GM18517 (cell line): ENCODE measurements around the gene PPEF2.

Experiments used
- ATAC-seq: cut with Tn5 transposase; IDR thresholded peaks from one replicate; pipeline ENCODE4 v1.9.1; 2021; ENCODE audit warnings: mild to moderate bottlenecking, moderate library complexity; ENCODE audit not compliant: unreplicated experiment

PPEF2 gene

GRCh38 chr4:75895744-75896314 lies 6.4 kb downstream of the PPEF2 start:
- no peak for ATAC-seq

- no peak for ATAC-seq
These were observed 9.7 kb downstream of the PPEF2 start for GRCh38 chr4:75892508-75892907.

GRCh38 chr4:75891611-75892010 lies 10.6 kb downstream of the PPEF2 start:
- no peak for ATAC-seq

GRCh38 chr4:75889537-75890199 lies 12.6 kb downstream of the PPEF2 start:
- no peak for ATAC-seq

GRCh38 chr4:75886104-75886503 lies 16.1 kb downstream of the PPEF2 start:
- no peak for ATAC-seq

- ATAC-seq: no peak
These were observed 20.8 kb downstream of the PPEF2 start for GRCh38 chr4:75881476-75881875.

GRCh38 chr4:75880278-75880677 lies 22.0 kb downstream of the PPEF2 start:
- ATAC-seq: no peak

GRCh38 chr4:75878246-75878756 lies 24.0 kb downstream of the PPEF2 start:
- no peak for ATAC-seq

- no peak for ATAC-seq
These were observed 26.0 kb downstream of the PPEF2 start for GRCh38 chr4:75876218-75876617.

GRCh38 chr4:75869100-75869499 lies 33.2 kb downstream of the PPEF2 start:
- no peak for ATAC-seq

- no peak for ATAC-seq
These were observed 35.1 kb downstream of the PPEF2 start for GRCh38 chr4:75867130-75867529.

GRCh38 chr4:75860606-75861005 lies 41.6 kb downstream of the PPEF2 start:
- no peak for ATAC-seq

GRCh38 chr4:75858721-75859120 lies 43.5 kb downstream of the PPEF2 start:
- ATAC-seq: no peak

- ATAC-seq: no peak
These were observed 52.8 kb downstream of the PPEF2 start for GRCh38 chr4:75849461-75849860.

GRCh38 chr4:75848891-75849290 lies 53.4 kb downstream of the PPEF2 start:
- no peak for ATAC-seq

- ATAC-seq: peak; percentile 61
These were observed 54.0 kb downstream of the PPEF2 start for GRCh38 chr4:75848171-75848760.

GRCh38 chr4:75845992-75846391 lies 56.3 kb downstream of the PPEF2 start:
- ATAC-seq: no peak

GRCh38 chr4:75844151-75844662 lies 58.0 kb downstream of the PPEF2 start:
- ATAC-seq: no peak

GRCh38 chr4:75843596-75843995 lies 58.7 kb downstream of the PPEF2 start:
- ATAC-seq: no peak

- no peak for ATAC-seq
These were observed 60.4 kb downstream of the PPEF2 start for GRCh38 chr4:75841641-75842520.

GRCh38 chr4:75834772-75835154 lies 67.5 kb downstream of the PPEF2 start:
- ATAC-seq: no peak
